Measurements from ENCODE around the gene SUPT16H.

DNA sequence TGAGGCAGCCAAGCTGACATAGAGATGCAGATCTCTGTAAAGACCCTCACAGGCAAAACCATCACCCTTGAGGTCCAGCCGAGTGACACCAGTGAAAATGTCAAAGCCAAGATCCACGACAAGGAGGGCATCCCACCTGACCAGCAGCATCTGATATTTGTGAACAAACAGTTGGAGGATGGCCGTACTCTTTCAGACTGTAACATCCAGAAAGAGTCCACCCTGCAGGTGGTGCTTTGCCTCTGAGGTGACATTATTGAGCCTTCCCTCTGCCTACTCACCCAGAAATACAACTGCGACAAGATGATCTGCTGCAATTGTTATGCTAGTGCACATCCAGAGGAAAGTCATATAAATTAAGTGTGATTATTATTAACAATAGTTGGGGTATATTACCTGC is 15.1 kb upstream of the SUPT16H start:
- TF ChIP-seq GATA2 (IDR thresholded peaks at IDR 0.05; ENCODE audit: low read depth, low read length) (no peak), GATA3 (IDR thresholded peaks at IDR 0.05; ENCODE audit: low read depth, low read length) (no peak)

Measured in SH-SY5Y (cell line).